SK-N-SH (cell line): ENCODE data around the gene DCAF11. TPM values are rescaled to one million over a fixed set of nuclear protein-coding genes. Genes with fewer than 3 reads are reported as not detected.
A peak's percentile ranks its signal among the peaks of the same experiment; 100 is the strongest.

Experiments
- CTCF ChIA-PET: fragments of 300-600, 350-600 bp; formaldehyde crosslinking; extraction: SDS; loops from one replicate; lab custom pipeline; 2021; lab: Yijun Ruan, JAX
- POLR2A ChIA-PET: fragments of 350-600 bp; sonication (Branson Sonifier 250); formaldehyde crosslinking; extraction: SDS; loops from one replicate; lab custom pipeline; 2020; ENCODE audit warnings: antibody characterized with exemption, inconsistent platforms; lab: Yijun Ruan, JAX
- DNase-seq: peaks from one replicate; pipeline ENCODE4 v3.0.0; 2012
- H2AFZ ChIP-seq: fragments of 200-600 bp; sonication (generic); 2 replicates; pipeline ENCODE4 v1.8.1; 2016; ENCODE audit warnings: antibody characterized with exemption, mild to moderate bottlenecking, low read depth
- H3F3A ChIP-seq: fragments of 200-600 bp; sonication (generic); replicated peaks from 2 replicates; pipeline ENCODE3; 2016; ENCODE audit warnings: antibody characterized with exemption, mild to moderate bottlenecking; ENCODE audit not compliant: insufficient read depth
- H3K27ac ChIP-seq, 2 experiments: fragments of 200-500 bp in 1 of 2; fragments of 200-600 bp in 1 of 2; sonication (Bioruptor generic) in 1 of 2; sonication (generic), shearing (Covaris generic) in 1 of 2; 2 replicates each; pipeline versions ENCODE4 v1.5.1 to v1.6.1; 2014 to 2016; ENCODE audit warnings: low read depth in 2 of 2, inconsistent platforms in 1 of 2, low read length in 1 of 2, mild to moderate bottlenecking in 1 of 2, mixed read lengths in 1 of 2
- H3K27me3 ChIP-seq: fragments of 200-600 bp; sonication (generic), shearing (Covaris generic); 2 replicates; pipeline ENCODE4 v1.6.1; 2016; ENCODE audit warnings: mixed run types; ENCODE audit not compliant: insufficient read depth
- H3K36me3 ChIP-seq, 2 experiments: fragments of 200-500 bp in 1 of 2; fragments of 200-600 bp in 1 of 2; sonication (Bioruptor generic) in 1 of 2; sonication (generic) in 1 of 2; replicated peaks in 1 of 2; 2 replicates each; pipeline versions ENCODE3 to v1.5.1; 2014 to 2016; ENCODE audit warnings: low read length in 1 of 2, mild to moderate bottlenecking in 1 of 2; ENCODE audit not compliant: insufficient read depth in 2 of 2, control insufficient read depth in 1 of 2
- H3K4me1 ChIP-seq, 2 experiments: fragments of 200-500 bp in 1 of 2; fragments of 200-600 bp in 1 of 2; sonication (Bioruptor generic) in 1 of 2; sonication (generic), shearing (Covaris generic) in 1 of 2; 2 replicates each; pipeline versions ENCODE4 v1.5.1 to v1.6.1; 2014 to 2016; ENCODE audit warnings: low read depth in 1 of 2, low read length in 1 of 2, mixed run types in 1 of 2; ENCODE audit not compliant: insufficient read depth in 2 of 2, control insufficient read depth in 1 of 2
- H3K4me2 ChIP-seq: fragments of 200-600 bp; sonication (generic), shearing (Covaris generic); 2 replicates; pipeline ENCODE4 v1.6.1; 2017; ENCODE audit warnings: mixed run types
- H3K4me3 ChIP-seq, 2 experiments: fragments of 200-500 bp in 1 of 2; fragments of 200-600 bp in 1 of 2; sonication (Bioruptor generic) in 1 of 2; sonication (generic), shearing (Covaris generic) in 1 of 2; 2 replicates each; pipeline versions ENCODE4 v1.5.1 to v1.8.1; 2014 to 2016; ENCODE audit warnings: low read depth in 2 of 2, inconsistent platforms in 1 of 2, low read length in 1 of 2, mild to moderate bottlenecking in 1 of 2, mixed read lengths in 1 of 2, moderate library complexity in 1 of 2
- H3K79me2 ChIP-seq: fragments of 200-600 bp; sonication (generic); 2 replicates; pipeline ENCODE4 v1.8.1; 2017; ENCODE audit warnings: mild to moderate bottlenecking; ENCODE audit not compliant: insufficient read depth
- H3K9ac ChIP-seq: fragments of 200-600 bp; sonication (generic); 2 replicates; pipeline ENCODE4 v1.6.1; 2017; ENCODE audit warnings: mixed run types
- H3K9me2 ChIP-seq: fragments of 200-600 bp; sonication (generic); 2 replicates; pipeline ENCODE4 v1.6.1; 2017; ENCODE audit warnings: mixed run types
- H3K9me3 ChIP-seq: fragments of 200-600 bp; sonication (generic); 2 replicates; pipeline ENCODE4 v1.6.1; 2017; ENCODE audit warnings: mixed run types, mild to moderate bottlenecking, moderate library complexity
- H4K20me1 ChIP-seq: fragments of 200-600 bp; sonication (generic); 2 replicates; pipeline ENCODE4 v1.6.1; 2017; ENCODE audit warnings: mild to moderate bottlenecking, mixed run types; ENCODE audit not compliant: insufficient read depth
- CHD2 ChIP-seq: fragments of 150-350 bp; IDR thresholded peaks from 2 replicates; pipeline ENCODE4 v1.6.1; 2018; ENCODE audit warnings: low read length; ENCODE audit not compliant: partially characterized antibody
- ELF1 ChIP-seq: IDR thresholded peaks from 2 replicates; pipeline ENCODE4 v1.4.0; 2012
- EP300 ChIP-seq, 2 experiments: IDR thresholded peaks; 2 replicates each; pipeline versions ENCODE4 v1.4.0 to v1.6.1; 2012; ENCODE audit warnings: borderline replicate concordance in 1 of 2, low read depth in 1 of 2, low read length in 1 of 2
- EZH2phosphoT487 ChIP-seq: fragments of 200-600 bp; sonication (generic); IDR thresholded peaks from 2 replicates; pipeline ENCODE4 v1.6.1; 2017; ENCODE audit warnings: low read depth, mixed run types, mild to moderate bottlenecking, antibody characterized with exemption, moderate library complexity, borderline replicate concordance
- FOSL2 ChIP-seq: IDR thresholded peaks from 2 replicates; pipeline ENCODE4 v1.4.0; 2012; ENCODE audit warnings: low read depth, mild to moderate bottlenecking, moderate library complexity, borderline replicate concordance
- FOXJ3 ChIP-seq: sonication (generic); formaldehyde crosslinking; IDR thresholded peaks from 2 replicates; pipeline ENCODE4 v1.5.1; 2020; ENCODE audit warnings: mild to moderate bottlenecking, missing genetic modification reagents
- FOXM1 ChIP-seq: IDR thresholded peaks from 2 replicates; pipeline ENCODE4 v1.4.0; 2012; ENCODE audit warnings: low read depth, mild to moderate bottlenecking
- GABPA ChIP-seq: IDR thresholded peaks from 2 replicates; pipeline ENCODE4 v1.4.0; 2012; ENCODE audit warnings: low read depth, mild to moderate bottlenecking
- GATA2 ChIP-seq: sonication (generic); formaldehyde crosslinking; IDR thresholded peaks from 2 replicates; pipeline ENCODE4 v1.5.0; 2020; ENCODE audit warnings: mild to moderate bottlenecking, missing genetic modification reagents
- JUND ChIP-seq: IDR thresholded peaks from 2 replicates; pipeline ENCODE4 v1.4.0; 2012
- MAX ChIP-seq: IDR thresholded peaks from 2 replicates; pipeline ENCODE4 v1.4.0; 2012; ENCODE audit warnings: low read depth
- MEF2A ChIP-seq: IDR thresholded peaks from 2 replicates; pipeline ENCODE4 v1.4.0; 2012; ENCODE audit warnings: low read depth, borderline replicate concordance
- MXI1 ChIP-seq: IDR thresholded peaks from 2 replicates; pipeline ENCODE4 v1.6.1; 2012; ENCODE audit warnings: mild to moderate bottlenecking, low read depth, low read length, improper control_type of control experiment
- NFIC ChIP-seq: IDR thresholded peaks from 2 replicates; pipeline ENCODE4 v1.4.0; 2012; ENCODE audit warnings: borderline replicate concordance
- NRF1 ChIP-seq: IDR thresholded peaks from 2 replicates; pipeline ENCODE4 v1.6.1; 2012; ENCODE audit warnings: low read depth, mild to moderate bottlenecking, low read length
- POLR2AphosphoS5 ChIP-seq: IDR thresholded peaks from 2 replicates; pipeline ENCODE4 v1.6.1; 2012; ENCODE audit warnings: low read depth, low read length
- RAD21 ChIP-seq: IDR thresholded peaks from 2 replicates; pipeline ENCODE4 v1.6.1; 2012; ENCODE audit warnings: mild to moderate bottlenecking, low read length
- RCOR1 ChIP-seq: fragments of 150-350 bp; IDR thresholded peaks from 2 replicates; pipeline ENCODE4 v1.6.1; 2017; ENCODE audit warnings: antibody characterized with exemption, low read length
- RFX5 ChIP-seq: IDR thresholded peaks from 2 replicates; pipeline ENCODE4 v1.6.1; 2012; ENCODE audit warnings: mild to moderate bottlenecking, improper control_type of control experiment, low read length
- RXRA ChIP-seq: IDR thresholded peaks from 2 replicates; pipeline ENCODE4 v1.4.0; 2012; ENCODE audit warnings: low read depth, mild to moderate bottlenecking, borderline replicate concordance
- SIN3A ChIP-seq: IDR thresholded peaks from 2 replicates; pipeline ENCODE4 v1.6.1; 2012; ENCODE audit warnings: low read depth, mild to moderate bottlenecking, low read length, moderate library complexity, borderline replicate concordance
- TCF12 ChIP-seq: IDR thresholded peaks from 2 replicates; pipeline ENCODE4 v1.4.0; 2012
- USF1 ChIP-seq: IDR thresholded peaks from 2 replicates; pipeline ENCODE4 v1.4.0; 2012; ENCODE audit warnings: low read depth, borderline replicate concordance
- WGBS: methylation state at CpG from one replicate; pipeline ENCODE4 v1.1.6; 2017; ENCODE audit warnings: low lambda C conversion rate; 5-methylcytosine and 5-hydroxymethylcytosine counted together
- polyA plus RNA-seq, 3 experiments: library from polyadenylated mRNA; depleted of rRNA; stranded (reverse); fragments of >200 nt; gene quantifications; 2 replicates each; pipeline ENCODE4 v1.2.3, GENCODE V29; 2012
- TF ChIP-seq, protein P1 (sequence below): fragments of 150-350 bp; IDR thresholded peaks from 2 replicates; pipeline ENCODE4 v1.6.1; 2016; ENCODE audit warnings: mild to moderate bottlenecking, low read depth, low read length
- TF ChIP-seq, protein P2 (sequence below): fragments of 150-350 bp; IDR thresholded peaks from 2 replicates; pipeline ENCODE4 v1.6.1; 2017; ENCODE audit warnings: antibody characterized with exemption, low read length, low read depth, borderline replicate concordance
- TF ChIP-seq, protein P3 (sequence below): fragments of 200-600 bp; sonication (generic); IDR thresholded peaks from 2 replicates; pipeline ENCODE4 v1.6.1; 2017; ENCODE audit warnings: antibody characterized with exemption, mild to moderate bottlenecking, moderate library complexity
- TF ChIP-seq, protein P4 (sequence below): IDR thresholded peaks from 2 replicates; pipeline ENCODE4 v1.4.0; 2012; ENCODE audit warnings: low read depth, borderline replicate concordance

DCAF11 gene
- polyA plus RNA-seq, 1 of the 3 experiments (the other 2 are of a cell fraction): 34.6 TPM

DNA sequence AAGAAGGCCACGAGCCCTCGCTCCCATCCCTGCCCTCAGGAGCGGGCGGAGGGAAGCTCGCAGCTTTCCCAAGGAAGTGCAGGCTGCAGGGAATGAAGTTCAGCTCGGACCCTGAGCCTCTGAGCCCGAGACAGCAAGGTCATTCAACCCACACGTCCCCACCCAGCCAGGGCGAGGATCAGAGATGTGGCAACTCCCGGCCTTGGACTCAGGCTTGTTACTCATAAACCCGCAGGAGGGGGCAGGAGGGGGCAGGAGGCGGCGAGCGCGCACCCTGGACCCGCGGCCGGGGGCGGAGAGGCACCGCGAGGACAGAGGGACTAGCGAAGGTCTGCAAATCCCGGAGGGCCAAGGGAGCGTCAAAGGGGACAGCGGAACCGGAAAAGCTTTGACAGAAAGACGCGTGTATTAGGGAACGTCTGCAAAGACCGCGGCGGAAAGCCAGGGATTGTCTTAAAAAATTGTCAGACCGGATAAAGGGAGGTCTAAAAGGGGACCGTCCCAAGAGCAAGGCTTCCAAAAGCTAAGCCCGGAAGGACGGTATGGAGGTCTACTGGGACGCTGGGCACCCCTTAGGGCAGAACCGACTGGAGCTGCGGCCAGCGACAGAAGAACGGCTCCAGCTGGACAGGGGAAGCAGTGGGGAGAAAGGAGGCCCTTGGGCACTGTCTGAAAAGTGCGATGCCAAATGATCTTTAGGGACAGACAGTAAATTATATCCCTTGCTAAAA lies 611 bp upstream of the DCAF11 start:
- Histone ChIP-seq H3K9me3 (no peaks in the 10 kb centered on the region), H3K27ac (peak overlapping the region; percentile 97 to 99), H2AFZ (peak overlapping the region; percentile 74), H3K27me3 (no peaks in the 10 kb centered on the region), H3K36me3 (peaks cover 11 to 23% of the 10 kb centered on the region in 2 experiments), H3K4me1 (peaks cover 10 to 17% of the 10 kb centered on the region in 2 experiments), H3K4me3 (peak overlapping the region; percentile 71 to 88), H3K79me2 (peaks cover 6% of the 10 kb centered on the region; the same call in 1 of the 2 replicates), H3K9ac (peak overlapping the region; percentile 91), H3K4me2 (peak overlapping the region; percentile 90), H3F3A (peaks cover 11% of the 10 kb centered on the region), H4K20me1 (no peaks in the 10 kb centered on the region), H3K9me2 (no peaks in the 10 kb centered on the region)
- ChIA-PET CTCF (interaction anchor here (0.8 to 3.8 kb wide), 14 partner anchors 21 to 525 kb away, joined by 3 to 25 read pairs (median 3); partner anchors contain the start of genes CARMIL3, IPO4, IRF9 and PCK2), POLR2A (interaction anchor here (0.8 to 3.2 kb wide), 20 partner anchors 8 to 793 kb away, joined by 3 to 28 read pairs (median 6); partner anchors contain the start of genes CARMIL3, EMC9, FITM1 and IRF9)
- WGBS: 1% methylated on average over 26 of the region's 42 CpGs
- DNase-seq: peak; percentile 79
- no peak for TF ChIP-seq JUND
- peak; percentile 86 for TF ChIP-seq MXI1
- no peak for TF ChIP-seq FOXM1
- TF ChIP-seq RCOR1: no peak
- TF ChIP-seq RXRA: no peak
- TF ChIP-seq RAD21: no peak
- TF ChIP-seq USF1: no peak
- peak in 1 of 2 experiments; percentile 31; a peak in 2 of 4 replicates for TF ChIP-seq EP300 (IDR thresholded peaks at IDR 0.05; ENCODE audit: borderline replicate concordance in 1 of 2, low read depth in 1 of 2, low read length in 1 of 2)
- TF ChIP-seq MEF2A: no peak
- TF ChIP-seq TCF12: no peak; the same call in 1 of the 2 replicates
- TF ChIP-seq NRF1: no peak
- TF ChIP-seq SIN3A: no peak; the same call in 1 of the 2 replicates
- no peak for TF ChIP-seq GATA2 (CRISPR knock-in tag)
- peak; percentile 78 for TF ChIP-seq GABPA
- TF ChIP-seq, protein P1, sequence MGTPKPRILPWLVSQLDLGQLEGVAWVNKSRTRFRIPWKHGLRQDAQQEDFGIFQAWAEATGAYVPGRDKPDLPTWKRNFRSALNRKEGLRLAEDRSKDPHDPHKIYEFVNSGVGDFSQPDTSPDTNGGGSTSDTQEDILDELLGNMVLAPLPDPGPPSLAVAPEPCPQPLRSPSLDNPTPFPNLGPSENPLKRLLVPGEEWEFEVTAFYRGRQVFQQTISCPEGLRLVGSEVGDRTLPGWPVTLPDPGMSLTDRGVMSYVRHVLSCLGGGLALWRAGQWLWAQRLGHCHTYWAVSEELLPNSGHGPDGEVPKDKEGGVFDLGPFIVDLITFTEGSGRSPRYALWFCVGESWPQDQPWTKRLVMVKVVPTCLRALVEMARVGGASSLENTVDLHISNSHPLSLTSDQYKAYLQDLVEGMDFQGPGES: peak; percentile 53
- TF ChIP-seq, protein P2, sequence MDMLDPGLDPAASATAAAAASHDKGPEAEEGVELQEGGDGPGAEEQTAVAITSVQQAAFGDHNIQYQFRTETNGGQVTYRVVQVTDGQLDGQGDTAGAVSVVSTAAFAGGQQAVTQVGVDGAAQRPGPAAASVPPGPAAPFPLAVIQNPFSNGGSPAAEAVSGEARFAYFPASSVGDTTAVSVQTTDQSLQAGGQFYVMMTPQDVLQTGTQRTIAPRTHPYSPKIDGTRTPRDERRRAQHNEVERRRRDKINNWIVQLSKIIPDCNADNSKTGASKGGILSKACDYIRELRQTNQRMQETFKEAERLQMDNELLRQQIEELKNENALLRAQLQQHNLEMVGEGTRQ: no peak
- no peak for TF ChIP-seq NFIC
- no peak for TF ChIP-seq RFX5
- TF ChIP-seq POLR2AphosphoS5: no peak; the same call in 1 of the 2 replicates
- no peak for TF ChIP-seq EZH2phosphoT487
- TF ChIP-seq FOXJ3: no peak
- TF ChIP-seq, protein P3, sequence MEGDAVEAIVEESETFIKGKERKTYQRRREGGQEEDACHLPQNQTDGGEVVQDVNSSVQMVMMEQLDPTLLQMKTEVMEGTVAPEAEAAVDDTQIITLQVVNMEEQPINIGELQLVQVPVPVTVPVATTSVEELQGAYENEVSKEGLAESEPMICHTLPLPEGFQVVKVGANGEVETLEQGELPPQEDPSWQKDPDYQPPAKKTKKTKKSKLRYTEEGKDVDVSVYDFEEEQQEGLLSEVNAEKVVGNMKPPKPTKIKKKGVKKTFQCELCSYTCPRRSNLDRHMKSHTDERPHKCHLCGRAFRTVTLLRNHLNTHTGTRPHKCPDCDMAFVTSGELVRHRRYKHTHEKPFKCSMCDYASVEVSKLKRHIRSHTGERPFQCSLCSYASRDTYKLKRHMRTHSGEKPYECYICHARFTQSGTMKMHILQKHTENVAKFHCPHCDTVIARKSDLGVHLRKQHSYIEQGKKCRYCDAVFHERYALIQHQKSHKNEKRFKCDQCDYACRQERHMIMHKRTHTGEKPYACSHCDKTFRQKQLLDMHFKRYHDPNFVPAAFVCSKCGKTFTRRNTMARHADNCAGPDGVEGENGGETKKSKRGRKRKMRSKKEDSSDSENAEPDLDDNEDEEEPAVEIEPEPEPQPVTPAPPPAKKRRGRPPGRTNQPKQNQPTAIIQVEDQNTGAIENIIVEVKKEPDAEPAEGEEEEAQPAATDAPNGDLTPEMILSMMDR: no peak
- peak; percentile 85 for TF ChIP-seq MAX
- TF ChIP-seq ELF1: peak; percentile 59; the same call in 1 of the 2 replicates
- TF ChIP-seq FOSL2: no peak
- TF ChIP-seq CHD2: peak; percentile 22
- TF ChIP-seq, protein P4, sequence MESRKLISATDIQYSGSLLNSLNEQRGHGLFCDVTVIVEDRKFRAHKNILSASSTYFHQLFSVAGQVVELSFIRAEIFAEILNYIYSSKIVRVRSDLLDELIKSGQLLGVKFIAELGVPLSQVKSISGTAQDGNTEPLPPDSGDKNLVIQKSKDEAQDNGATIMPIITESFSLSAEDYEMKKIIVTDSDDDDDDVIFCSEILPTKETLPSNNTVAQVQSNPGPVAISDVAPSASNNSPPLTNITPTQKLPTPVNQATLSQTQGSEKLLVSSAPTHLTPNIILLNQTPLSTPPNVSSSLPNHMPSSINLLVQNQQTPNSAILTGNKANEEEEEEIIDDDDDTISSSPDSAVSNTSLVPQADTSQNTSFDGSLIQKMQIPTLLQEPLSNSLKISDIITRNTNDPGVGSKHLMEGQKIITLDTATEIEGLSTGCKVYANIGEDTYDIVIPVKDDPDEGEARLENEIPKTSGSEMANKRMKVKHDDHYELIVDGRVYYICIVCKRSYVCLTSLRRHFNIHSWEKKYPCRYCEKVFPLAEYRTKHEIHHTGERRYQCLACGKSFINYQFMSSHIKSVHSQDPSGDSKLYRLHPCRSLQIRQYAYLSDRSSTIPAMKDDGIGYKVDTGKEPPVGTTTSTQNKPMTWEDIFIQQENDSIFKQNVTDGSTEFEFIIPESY: 0 out of 2 replicates have a peak, but pooled peaks have one; percentile 57
